HG03025 (cell line): ENCODE results near the gene KATNB1.
"Not testable (repeated sequence)": the region's sequence is repeated elsewhere in the genome, so short reads cannot be mapped to it uniquely, and the experiment has no call there.

Source experiments
- ATAC-seq: cut with Tn5 transposase; IDR thresholded peaks from one replicate; pipeline ENCODE4 v1.9.1; 2021; ENCODE audit warnings: mild to moderate bottlenecking, moderate library complexity; ENCODE audit not compliant: unreplicated experiment, low FRiP score

KATNB1 gene

DNA sequence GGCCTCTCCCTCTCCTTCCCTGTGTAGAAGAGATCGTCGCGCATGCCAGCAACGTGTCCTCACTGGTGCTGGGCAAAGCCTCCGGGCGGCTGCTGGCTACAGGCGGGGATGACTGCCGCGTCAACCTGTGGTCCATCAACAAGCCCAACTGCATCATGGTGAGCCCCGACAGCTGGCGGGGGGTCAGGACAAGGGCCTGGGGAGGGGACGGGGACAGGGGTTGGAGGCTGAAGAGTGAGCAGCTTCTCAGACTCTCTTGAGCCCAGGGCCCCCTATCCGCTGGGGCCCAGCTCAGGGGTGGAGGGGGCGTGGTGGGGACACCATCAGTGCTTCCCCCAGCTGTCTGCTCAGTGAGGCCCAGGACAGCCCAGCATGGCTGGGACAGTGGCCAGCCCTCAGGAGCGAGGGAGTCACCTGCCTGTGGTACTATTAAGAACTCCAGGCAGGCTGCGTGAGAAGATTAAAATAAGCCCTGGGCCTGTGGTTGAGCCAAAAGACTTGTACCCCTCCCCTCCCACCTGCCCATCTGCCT, 6.2 kb downstream of the KATNB1 start:
- no peak for ATAC-seq

DNA sequence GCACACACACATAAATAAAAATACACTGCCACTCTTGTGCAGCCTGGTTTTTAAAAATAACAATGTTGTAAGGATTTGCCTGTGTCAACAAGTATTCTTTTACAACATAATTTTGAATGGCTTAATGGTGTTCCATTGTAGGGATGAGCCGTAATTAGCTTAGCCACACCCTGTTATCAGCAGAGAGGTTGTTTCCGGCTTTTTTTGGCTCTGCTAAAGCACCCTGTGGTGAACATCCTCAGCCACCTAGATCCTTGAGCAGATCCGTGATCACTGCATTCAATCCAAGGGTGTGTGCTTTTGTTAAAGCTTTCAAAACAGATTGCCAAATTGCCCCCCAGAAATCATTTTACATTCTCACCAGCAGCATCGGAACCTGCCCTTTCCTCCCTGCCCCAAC, 7.0 kb downstream of the KATNB1 start:
- ATAC-seq = no peak

DNA sequence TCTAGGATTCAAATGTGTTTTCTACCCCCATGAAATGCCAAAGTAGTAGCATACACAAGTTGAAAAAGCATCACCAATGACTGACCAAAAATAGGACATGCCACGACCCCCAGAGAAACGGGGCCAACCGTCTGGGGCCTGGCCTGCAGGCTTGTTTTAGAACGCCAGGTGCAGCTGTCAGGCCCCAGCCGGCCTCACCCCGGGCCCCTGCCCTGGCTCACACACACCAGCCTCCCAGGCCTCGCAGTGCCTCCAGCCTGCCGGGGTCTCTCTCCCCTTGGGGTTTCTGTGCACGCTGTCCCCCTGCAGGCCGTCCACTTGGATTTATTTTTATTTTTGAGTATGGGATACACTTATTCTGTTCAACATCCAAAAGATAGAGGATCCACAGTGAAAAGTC, 7.9 kb downstream of the KATNB1 start:
- no peak for ATAC-seq

DNA sequence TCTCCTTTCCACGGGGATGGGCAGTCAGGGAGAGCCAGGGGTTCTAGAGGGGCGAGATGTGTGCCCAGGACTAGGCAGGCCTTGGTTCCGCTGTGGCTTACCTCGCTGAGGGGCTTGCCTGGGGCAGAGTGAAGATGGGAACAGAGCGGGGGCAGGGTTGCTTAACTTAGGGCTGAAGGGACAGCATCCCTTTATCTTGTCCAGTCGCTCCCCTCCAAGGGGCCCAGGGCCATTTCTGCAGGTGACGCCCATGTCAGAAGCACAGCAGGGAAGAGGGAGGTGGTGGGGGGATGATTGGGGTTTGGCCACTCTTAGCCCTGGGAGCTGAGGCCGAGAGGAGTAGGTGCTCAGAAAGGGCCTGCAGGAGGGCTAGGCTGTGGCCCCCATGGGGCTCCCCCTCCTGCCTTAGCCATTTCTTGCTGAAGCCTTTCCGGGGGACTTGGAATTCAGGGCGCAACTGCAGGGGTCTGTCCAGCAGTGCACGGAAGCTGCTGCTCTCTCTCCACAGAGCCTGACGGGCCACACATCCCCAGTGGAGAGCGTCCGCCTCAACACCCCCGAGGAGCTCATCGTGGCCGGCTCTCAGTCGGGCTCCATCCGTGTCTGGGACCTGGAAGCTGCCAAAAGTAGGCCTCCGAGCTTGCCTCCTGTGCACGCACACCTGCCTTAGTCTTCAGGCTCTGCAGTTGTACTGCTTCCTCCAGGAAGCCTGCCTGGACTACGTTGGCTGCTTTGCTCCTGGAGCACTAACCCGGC, 8.5 kb downstream of the KATNB1 start:
- no peak for ATAC-seq

DNA sequence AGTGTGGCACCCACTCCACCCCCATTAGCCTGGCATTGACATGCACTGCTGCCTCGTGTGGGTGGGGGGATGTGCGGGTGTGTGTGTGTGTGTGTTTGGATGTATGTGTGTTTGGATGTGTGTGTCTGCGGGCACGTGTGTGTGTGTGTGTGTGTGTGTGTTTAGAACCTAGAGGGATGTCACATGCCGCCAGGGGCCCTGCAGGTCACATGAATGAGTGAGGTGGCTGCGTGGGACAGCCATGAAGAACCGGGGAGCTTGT, 9.0 kb downstream of the KATNB1 start:
- no peak for ATAC-seq

DNA sequence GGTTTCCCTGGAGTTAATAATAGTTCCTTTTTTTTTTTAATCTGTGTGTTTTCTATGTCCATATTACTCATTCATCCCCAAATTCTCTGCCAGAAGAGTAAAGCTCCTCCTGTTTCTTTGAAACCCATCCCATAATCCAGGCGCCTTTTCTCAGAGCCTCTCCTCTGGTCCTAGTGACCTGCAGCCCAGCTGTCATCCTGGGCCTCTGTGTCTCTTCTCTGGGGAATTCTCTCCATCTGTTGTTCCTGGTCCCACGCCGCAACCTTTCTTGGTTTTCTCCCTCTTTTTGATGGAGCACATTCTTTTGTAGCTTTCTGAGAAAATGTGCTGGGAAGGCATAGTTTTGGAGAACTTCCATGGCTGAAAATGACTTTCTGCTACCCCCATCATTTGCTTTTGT, 10.2 kb downstream of the KATNB1 start:
- no peak for ATAC-seq

DNA sequence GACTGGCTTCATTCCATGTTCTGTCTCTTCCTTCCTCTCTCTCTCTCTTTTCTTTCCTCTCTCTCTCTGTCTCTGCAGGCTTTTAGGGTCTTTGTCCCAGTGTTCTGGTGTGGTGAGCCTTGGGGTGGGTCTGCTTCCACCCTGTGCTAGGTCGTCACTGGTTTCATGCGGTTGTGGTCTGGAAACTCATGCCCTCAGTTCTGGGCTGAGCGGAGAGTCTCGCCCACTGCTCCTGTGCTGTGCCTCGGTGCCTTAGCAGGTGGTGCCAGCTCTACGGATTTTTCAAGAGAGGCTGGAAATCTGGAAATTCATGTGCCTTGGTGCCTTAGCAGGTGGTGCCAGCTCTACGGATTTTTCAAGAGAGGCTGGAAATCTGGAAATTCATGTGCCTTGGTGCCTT, 10.7 kb downstream of the KATNB1 start:
- not testable (repeated sequence) for ATAC-seq

DNA sequence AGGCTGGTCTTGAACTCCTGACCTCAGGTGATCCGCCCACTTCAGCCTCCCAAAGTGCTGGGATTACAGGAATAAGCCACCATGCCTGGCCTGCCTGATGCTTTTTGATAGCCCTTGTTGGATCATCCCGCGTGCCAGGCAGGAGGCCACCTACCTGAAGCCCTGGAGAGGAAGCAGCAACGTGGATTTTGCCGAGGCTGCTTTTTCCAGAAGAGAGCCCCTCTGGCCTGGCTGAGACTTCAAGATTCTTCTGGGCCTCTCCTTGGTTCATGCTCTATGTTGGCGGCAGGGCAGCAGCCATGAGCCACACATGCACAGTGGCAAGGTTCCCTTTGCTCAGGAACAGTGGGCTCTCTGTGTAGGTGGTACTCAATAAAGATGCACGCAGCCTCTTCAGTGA, 11.5 kb downstream of the KATNB1 start:
- ATAC-seq = no peak

DNA sequence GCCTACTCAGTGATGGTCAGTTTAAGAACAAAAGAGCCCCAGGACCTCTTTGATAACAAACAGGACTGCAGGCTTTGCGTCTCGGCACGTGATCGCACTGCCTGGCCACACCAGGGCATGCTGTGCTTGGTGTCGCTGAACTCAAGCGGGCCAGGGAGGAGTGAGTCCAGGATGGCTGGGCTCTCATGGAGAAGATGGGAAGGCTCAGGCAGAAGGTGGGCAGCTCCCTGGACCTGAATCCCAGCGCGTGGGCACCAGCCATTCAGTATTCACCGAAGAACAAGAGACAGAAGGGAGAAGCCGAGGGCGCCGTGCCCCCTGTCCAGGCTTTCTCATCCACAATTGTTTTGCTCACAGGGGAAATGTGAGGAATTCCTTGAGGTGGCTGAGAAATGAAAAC, 11.9 kb downstream of the KATNB1 start:
- ATAC-seq = no peak

DNA sequence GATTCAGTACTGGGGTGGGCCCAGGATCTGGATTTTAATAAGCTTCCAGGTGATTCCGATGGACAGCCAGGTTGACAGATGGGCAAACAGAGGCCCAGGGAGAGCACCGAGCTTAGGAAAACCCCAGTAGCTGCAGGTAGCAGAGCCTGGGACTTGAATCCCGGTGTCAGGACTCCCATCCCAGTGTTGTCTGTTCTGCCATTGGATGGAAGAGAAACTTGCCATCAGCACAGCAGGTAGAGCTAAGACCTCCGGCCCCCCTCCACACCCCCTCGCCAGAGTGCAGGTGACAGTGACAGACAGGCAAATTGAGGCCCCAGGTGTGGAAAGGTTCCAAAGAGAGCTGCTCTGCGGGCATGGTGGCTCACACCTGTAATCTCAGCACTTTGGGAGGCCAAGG, 12.4 kb downstream of the KATNB1 start:
- no peak for ATAC-seq

DNA sequence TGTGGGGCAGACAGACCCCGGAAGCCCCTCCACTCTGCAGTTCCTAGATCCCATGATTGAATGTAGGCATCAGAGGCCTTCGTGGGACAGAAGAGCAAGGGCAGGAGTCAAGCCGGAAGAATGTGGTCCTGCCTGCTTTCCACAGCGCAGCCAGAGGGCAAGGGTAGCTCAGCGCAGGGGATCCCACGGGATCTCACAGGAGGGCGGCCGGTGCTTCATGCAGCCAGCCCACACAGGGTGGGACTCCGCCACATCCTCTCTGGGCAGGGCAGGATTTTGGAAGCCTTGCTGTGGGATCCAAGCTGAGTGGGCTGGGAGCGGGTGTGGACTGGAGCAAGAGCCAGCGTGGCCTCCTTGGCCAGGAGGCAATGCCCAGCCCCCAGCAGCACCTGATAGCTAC, 13.0 kb downstream of the KATNB1 start:
- ATAC-seq = no peak

DNA sequence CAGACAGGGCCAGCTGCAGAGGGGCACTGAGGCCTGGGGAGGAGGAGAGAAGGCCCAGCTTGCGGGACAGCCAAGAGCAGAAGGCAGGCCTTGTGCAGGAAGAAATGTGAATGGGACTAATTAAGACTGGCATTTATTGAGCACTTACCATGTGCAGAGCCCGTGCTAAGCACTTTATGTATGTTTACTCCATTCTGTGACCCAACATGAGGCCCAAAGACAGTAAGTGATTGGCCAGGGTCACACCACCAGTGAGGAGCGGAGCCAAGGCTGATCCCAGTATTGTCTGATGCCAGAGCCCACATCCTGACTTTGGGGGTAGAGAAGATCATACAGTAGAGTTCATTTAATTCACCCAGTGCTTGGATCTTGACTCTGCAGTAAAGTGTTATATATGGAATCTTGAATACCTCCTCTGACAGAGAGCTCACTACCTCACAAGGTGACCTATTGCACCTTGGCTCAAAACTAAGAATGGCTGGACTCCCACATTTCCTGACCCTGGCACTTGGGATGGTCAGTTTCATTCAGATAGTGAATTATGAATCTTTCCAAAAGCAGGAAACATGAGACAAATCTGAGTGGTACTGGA, 13.6 kb downstream of the KATNB1 start:
- no peak for ATAC-seq

DNA sequence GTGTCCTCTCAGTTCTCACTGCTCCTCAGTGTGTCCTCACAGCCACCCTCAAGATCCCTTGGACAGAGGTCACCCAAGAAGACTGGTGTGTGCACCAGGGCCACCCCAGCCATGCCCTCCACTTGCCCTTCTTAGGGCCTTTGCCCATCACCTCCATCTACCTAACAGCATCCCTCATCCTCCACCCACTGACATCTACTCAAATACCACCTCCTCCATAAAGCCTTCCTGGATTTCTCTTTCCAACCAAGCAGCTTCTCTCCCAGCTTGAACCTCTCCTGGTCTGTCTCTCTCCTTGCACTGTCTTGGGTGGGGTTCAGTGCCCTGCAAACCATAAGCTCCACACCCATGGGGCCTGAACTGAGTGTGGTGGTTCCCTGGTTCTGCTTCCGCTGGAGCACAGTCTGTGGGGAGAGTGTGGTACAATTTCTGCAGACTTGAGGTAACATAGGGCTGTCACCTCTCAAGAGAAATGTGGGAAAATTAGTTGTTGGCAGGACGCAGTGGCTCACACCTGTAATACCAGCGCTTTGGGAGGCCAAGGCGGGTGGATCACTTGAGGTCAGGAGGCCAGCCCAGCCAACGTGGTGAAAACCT, 14.4 kb downstream of the KATNB1 start:
- ATAC-seq = no peak

DNA sequence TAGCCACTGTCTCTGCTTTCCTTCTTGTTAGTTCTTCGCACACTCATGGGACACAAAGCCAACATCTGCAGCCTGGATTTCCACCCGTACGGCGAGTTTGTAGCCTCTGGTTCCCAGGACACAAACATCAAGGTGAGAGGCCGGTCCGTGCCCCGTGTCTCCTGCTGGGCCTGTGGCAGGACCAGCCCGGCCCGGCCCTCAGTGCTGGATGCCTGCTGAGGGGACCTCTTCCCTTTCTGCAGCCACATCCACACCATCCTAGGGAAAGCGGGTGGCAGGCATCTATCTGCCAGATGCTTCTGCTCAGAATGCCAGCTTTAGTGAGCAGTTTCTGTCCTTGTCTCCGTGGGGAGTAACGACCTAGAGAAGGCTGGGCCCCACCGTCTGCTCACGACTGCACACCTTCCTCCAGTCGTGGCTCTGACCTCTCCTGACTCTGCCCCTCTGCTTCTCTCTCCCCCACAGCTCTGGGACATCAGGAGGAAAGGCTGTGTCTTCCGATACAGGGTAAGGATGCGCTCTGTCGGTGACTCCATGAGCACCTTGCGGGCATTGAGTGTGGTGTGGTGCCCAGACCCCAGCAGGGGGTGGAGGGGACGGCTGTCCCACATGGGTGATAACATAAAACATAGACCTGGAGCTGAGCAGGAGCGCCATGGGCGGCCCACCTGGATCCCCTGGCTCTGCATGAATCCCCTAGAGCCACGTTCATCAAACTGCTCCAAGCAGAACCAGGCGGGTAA, 15.4 kb downstream of the KATNB1 start:
- no peak for ATAC-seq

DNA sequence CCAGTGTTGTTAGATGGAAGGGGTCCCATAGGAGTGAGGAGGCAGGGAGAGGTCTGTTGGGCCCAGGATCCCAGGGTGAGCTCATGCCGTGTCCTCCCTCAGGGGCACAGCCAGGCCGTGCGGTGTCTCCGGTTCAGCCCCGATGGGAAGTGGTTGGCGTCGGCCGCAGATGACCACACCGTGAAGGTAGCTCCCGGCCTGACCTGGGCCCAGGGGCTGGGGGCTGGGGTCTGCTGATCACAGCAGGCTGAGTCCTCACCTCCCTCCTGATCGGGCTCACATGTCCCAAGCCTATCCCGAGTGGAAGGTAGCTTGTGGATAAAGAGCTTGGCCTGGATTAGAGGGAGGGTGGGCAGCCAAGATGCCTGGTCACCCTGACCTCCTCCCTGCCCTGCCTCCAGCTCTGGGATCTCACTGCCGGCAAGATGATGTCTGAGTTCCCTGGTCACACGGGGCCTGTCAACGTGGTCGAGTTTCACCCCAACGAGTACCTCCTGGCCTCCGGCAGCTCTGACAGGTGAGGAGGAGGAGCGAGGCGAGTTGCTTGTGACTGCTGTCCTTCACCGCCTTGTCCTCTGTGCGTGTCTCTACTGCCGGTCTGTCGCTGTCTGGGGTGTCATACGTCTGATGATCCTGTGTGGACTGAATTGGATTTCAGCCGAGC, 16.1 kb downstream of the KATNB1 start:
- no peak for ATAC-seq

DNA sequence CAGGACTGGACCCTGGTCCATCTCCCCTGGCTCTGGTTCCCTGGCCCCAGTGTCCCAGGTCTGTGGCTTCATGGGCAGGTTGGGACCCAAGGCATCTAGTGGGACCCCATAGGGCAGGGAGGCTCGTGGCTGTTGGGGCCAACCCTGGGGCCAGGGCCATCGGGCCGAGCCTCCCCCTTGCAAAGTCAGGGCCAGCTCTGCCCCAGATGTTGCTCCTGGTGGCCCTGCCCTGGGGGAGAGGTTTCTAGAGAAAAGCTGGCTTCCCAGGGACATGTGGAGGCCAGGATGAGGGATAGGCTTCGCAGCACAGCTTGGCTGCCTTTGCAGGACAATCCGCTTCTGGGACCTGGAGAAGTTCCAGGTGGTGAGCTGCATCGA, 16.6 kb downstream of the KATNB1 start:
- no peak for ATAC-seq

DNA sequence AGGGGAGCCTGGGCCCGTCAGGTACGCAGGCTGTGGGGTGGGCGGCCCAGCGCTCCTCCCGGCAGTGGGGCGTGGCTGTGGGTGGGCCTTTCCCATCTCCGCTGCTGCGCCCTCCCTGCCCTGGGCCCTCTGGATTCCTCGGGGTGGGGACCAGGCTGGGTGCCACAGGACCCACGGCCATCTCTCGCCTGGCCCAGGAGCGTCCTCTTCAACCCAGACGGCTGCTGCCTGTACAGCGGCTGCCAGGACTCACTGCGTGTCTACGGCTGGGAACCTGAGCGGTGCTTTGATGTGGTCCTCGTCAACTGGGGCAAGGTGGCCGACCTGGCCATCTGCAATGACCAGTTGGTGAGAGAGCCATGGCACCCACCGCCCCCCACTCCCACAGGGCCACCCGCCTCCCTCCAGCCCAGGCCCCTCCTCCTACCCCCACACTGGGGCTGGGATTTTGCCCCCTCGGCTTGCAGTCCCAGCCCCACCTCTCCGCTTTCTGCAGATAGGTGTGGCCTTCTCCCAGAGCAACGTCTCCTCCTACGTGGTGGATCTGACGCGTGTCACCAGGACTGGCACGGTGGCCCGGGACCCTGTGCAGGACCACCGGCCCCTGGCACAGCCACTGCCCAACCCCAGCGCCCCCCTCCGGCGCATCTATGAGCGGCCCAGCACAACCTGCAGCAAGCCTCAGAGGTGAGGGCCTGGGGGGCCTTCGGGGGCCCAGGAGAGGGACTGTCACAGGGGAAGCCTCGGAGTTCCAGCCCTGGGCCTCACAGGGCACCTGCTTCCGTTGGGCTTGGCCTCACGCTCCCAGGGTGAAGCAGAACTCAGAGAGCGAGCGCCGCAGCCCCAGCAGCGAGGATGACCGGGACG, 17.2 kb downstream of the KATNB1 start:
- ATAC-seq = no peak

DNA sequence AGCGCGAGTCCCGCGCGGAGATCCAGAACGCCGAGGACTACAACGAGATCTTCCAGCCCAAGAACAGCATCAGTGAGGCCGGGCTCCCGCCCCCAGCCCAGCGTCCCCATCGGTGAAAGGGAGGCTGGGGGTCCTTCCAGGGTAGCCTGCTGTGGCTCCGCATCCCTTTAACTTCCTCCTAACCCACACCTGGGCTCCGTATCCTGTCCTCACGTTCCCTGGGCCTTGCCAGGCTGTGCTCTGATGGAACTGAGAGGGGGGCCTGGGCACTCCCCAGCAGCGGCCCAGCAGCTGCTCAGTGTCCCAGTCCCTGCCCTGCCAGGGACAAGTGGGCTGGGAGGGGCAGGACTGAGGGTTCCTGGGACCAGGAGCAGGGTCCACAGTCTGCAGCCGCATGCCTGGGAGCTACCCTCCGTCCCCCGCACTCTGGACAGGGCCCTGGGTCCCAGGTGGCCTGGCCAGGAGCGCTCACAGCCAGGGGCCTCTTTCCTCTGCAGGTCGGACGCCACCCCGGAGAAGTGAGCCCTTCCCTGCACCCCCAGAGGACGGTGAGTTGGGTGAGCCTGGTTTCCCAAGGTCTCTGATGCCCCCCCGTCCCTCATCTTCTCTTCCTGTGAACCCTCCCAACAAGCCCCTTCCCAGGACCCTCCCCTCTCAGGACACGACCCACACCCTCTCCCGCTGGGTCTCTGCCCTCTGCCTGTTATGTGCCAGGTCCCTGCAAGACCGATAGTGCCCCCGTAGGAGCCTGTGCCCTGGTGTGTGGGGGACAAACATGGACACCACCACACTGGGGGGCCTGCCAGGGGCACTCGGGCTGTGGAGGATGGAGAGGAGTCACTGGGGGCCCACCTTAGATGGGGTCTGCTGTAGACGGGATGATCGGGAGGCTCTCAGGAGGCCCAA, 18.1 kb downstream of the KATNB1 start:
- no peak for ATAC-seq
